GM12872 (cell line): ENCODE data around the gene TRMT61A.

Experiments used
- CTCF ChIP-seq: IDR thresholded peaks from 3 replicates; pipeline ENCODE4 v1.5.1; 2011; ENCODE audit warnings: low read depth, mild to moderate bottlenecking, low read length, moderate library complexity; ENCODE audit not compliant: insufficient read depth

Gene TRMT61A

GRCh38 chr14:103522649-103523574 lies 6.1 kb upstream of the TRMT61A start, which contains the start of gene CKB:
TSS of gene CKB (minus strand) at chr14:103522830. CDS start at chr14:103522493, 337 bp downstream.
- no peak for TF ChIP-seq CTCF

DNA sequence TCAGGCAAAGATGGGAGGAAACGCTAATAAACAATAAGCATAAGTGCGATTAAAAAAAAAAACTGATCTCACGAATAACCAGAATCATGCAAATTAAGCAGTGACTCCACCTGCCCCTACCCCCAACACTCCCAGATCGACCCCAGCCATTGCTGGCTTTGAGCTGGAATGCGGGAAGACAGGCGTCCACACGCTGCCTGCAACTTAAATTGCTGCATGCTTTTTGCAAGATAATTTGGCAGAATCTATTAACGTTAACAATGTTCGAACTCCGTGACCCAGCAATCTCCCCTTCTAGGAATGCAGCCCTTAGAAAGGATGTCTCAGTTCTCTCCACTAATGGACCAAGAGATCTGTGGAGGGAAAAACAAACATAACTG lies 5.4 kb upstream of the TRMT61A start:
- no peak for TF ChIP-seq CTCF

DNA sequence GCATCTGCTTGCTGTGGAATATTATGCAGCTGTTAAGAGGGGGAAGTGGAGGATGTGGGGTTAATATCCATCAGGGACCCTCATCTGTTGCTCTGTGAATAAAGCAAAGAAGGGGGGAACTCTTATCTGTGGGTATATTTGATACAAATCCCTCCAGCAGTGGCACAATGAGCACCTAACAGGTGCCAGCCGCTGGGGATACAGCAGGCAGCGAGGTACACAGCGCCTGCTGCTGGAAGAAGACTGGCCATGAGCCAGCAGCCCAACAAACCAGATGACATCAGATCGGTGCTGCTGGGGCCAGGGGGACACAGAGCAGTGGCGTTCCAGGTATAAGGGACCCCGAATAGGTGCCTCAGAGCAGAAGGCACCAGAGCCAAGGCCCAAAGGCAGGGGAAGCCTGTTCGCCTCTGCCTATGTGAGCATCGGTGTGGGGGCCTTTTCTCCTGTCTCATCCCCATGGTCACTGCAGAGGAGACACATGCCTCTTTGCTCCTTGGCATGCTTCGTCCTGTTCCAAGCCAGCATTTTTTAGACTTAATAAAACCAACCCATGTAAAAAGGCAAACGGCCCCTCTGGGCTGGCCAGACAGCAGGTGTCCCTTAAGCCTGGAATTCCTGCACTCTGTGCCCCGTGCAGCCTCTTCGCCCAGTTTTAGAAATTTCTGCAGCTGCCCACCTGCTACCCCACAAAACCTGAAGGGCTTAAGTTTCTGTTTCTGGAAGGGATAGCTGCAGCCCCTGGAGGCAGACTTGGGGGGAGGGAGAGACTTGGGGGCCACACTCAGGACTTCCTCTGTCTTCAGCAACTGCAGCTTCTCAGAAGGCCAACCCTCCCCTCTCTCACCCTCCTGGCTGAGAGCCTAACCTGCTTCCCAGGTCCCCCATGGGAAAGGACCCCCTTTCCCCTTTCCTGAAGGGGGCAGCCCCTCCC lies 4.7 kb upstream of the TRMT61A start:
- TF ChIP-seq CTCF: 0 out of 3 replicates have a peak, but pooled peaks have one; percentile 30

- no peak for TF ChIP-seq CTCF
These were observed 2.6 kb upstream of the TRMT61A start for GRCh38 chr14:103526247-103526913.

GRCh38 chr14:103526914-103527248 lies 2.1 kb upstream of the TRMT61A start:
- no peak for TF ChIP-seq CTCF

DNA sequence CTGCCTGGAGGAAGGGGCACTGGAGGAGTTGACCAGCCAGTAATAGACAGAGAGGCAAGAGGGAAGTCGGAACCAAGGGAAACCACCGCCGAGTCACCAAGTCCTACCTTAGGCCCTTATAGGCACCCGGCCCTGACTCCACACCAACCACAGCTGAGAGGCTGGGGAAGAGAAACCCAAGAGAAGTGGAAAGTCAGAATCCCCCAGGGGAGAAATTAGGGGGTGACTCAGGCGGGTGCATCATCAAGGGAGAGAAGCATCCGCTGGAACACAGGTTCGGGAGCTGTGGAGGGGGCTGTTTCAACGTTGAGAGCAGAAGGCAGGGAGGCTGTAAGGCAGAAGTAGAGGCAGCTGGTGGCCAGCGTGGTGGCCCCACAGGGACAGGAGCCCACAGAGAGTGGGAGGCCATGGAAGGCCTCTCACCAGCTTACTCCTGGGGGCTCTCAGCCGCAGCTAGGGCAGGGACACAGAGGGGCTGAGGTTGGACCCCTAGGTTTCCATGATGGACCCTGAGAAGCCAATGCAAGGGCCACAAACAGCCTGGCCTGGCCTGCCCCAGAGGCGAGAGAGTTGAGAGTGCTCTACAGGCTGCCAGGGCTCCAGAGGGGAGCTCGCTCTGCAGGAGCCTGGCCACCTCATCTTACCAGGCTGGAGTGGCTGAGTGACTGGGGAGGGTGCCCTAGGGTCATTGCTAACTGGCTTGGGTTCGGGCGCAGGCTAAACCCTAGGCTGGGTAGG lies 1.4 kb upstream of the TRMT61A start:
- TF ChIP-seq CTCF: no peak
